Measurements from ENCODE around the gene ECE1.

DNA sequence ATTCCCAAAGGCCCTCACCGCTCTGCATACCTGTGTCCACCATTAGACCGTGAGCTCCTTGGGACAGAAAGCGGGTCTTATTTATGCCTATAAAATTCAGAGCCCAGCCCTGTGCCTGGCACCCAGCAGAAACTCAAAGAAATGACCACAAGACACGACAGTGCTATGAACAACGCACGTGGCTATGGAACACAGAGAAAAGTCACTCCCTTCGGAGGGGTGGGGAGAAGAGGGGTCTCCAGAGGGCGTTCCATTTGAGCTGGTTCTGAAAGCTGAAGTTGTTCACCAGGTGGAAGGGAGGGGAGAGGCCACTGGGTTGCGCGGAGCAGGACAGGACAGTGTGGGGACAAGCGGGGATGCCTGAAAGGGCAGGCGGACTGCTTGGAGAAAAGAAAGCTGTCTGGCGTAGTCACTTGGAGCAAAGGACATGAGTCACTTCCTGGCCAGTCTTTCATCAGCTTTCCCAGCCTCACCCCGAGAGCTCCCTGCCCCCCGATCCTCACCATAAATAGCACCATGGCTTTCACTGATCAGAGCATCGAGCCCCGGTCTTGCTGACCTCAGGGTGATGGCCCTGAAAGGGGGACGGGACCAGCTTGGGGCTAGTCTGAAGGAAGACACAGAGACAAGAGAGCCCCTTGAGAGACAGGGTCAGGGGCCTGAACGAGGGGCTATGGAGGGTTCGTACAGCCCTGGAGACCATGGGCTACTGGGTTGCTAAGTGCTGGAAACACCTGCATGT, 28.5 kb downstream of the ECE1 start:
- TF ChIP-seq CTCF (IDR thresholded peaks at IDR 0.05) (no peak), POLR2A (IDR thresholded peaks at IDR 0.05) (no peak)
